ENCODE data around the gene PRKD3. TPM values are rescaled to one million over a fixed set of nuclear protein-coding genes. Genes with fewer than 3 reads are reported as not detected.

Gene PRKD3
- total RNA-seq, 1 experiment from 2014 or later = 23.9 TPM

- ChIA-PET CTCF (interaction anchor here (1.0 kb wide), 2 partner anchors 541 to 936 kb away, joined by 3 read pairs; no protein-coding TSS in a partner anchor), POLR2A (interaction anchor here (0.7 to 7.1 kb wide), 3 partner anchors 13 to 62 kb away, joined by 3 to 53 read pairs (median 3); partner anchors contain the start of gene PRKD3)
- no TSS peak for BruUV-seq (replicated peaks)
- intact Hi-C loops (cut with micrococcal nuclease) = no loop called here
- peaks cover under 1% of the 10 kb centered on the region for H3K4me1 Mint-ChIP-seq (ENCODE audit: insufficient read depth, unreplicated experiment)
- no peak overlapping the region for H3K4me3 Mint-ChIP-seq (ENCODE audit: unreplicated experiment)
- H3K36me3 Mint-ChIP-seq (ENCODE audit: insufficient read depth, unreplicated experiment) = no peaks in the 10 kb centered on the region
- TF ChIP-seq CTCF (IDR thresholded peaks at IDR 0.05; ENCODE audit: unreplicated experiment) = no peak
- no peaks in the 10 kb centered on the region for H3K9me3 Mint-ChIP-seq (ENCODE audit: unreplicated experiment)
- H3K27ac Mint-ChIP-seq (ENCODE audit: low read depth, unreplicated experiment) = no peak overlapping the region
- no peak for DNase-seq (ENCODE audit: unreplicated experiment)
- no peaks in the 10 kb centered on the region for H3K27me3 Mint-ChIP-seq (ENCODE audit: insufficient read depth, unreplicated experiment)
Observed at GRCh38 chr2:37337620-37338280, 13.1 kb upstream of the PRKD3 start.

- no peak for DNase-seq (ENCODE audit: unreplicated experiment)
- TF ChIP-seq CTCF (IDR thresholded peaks at IDR 0.05; ENCODE audit: unreplicated experiment) = no peak
- no TSS peak for BruUV-seq (replicated peaks)
- ChIA-PET CTCF (no interaction called here), POLR2A (interaction anchor here (0.6 to 7.1 kb wide), 5 partner anchors 11 to 1448 kb away, joined by 3 to 53 read pairs (median 3); partner anchors contain the start of gene PRKD3)
- Mint-ChIP-seq H3K36me3 (ENCODE audit: insufficient read depth, unreplicated experiment) (no peaks in the 10 kb centered on the region), H3K9me3 (ENCODE audit: unreplicated experiment) (no peaks in the 10 kb centered on the region), H3K27ac (ENCODE audit: low read depth, unreplicated experiment) (no peak overlapping the region), H3K27me3 (ENCODE audit: insufficient read depth, unreplicated experiment) (no peaks in the 10 kb centered on the region), H3K4me3 (ENCODE audit: unreplicated experiment) (no peak overlapping the region), H3K4me1 (ENCODE audit: insufficient read depth, unreplicated experiment) (peaks cover 6% of the 10 kb centered on the region)
- intact Hi-C loops (cut with micrococcal nuclease) = no loop called here
Observed at GRCh38 chr2:37335604-37336003, 11.0 kb upstream of the PRKD3 start.

- TF ChIP-seq CTCF (IDR thresholded peaks at IDR 0.05; ENCODE audit: unreplicated experiment) = no peak
- Mint-ChIP-seq H3K36me3 (ENCODE audit: insufficient read depth, unreplicated experiment) (no peaks in the 10 kb centered on the region), H3K9me3 (ENCODE audit: unreplicated experiment) (no peaks in the 10 kb centered on the region), H3K27me3 (ENCODE audit: insufficient read depth, unreplicated experiment) (no peaks in the 10 kb centered on the region), H3K4me3 (ENCODE audit: unreplicated experiment) (no peak overlapping the region), H3K4me1 (ENCODE audit: insufficient read depth, unreplicated experiment) (peaks cover 6% of the 10 kb centered on the region), H3K27ac (ENCODE audit: low read depth, unreplicated experiment) (no peak overlapping the region)
- no TSS peak for BruUV-seq (replicated peaks)
- CTCF ChIA-PET = no interaction called here
- intact Hi-C loops (cut with micrococcal nuclease) = no loop called here
- no peak for DNase-seq (ENCODE audit: unreplicated experiment)
- POLR2A ChIA-PET = no interaction called here
Observed at GRCh38 chr2:37333256-37333655, 8.6 kb upstream of the PRKD3 start.

GRCh38 chr2:37332560-37332959 is 7.9 kb upstream of the PRKD3 start:
- no peaks in the 10 kb centered on the region for H3K27me3 Mint-ChIP-seq (ENCODE audit: insufficient read depth, unreplicated experiment)
- ChIA-PET POLR2A (no interaction called here), CTCF (interaction anchor here (0.6 kb wide), 1 partner anchor 28 kb away, joined by 3 read pairs; no protein-coding TSS in a partner anchor)
- peaks cover 6% of the 10 kb centered on the region for H3K4me1 Mint-ChIP-seq (ENCODE audit: insufficient read depth, unreplicated experiment)
- intact Hi-C loops (cut with micrococcal nuclease) = no loop called here
- H3K4me3 Mint-ChIP-seq (ENCODE audit: unreplicated experiment) = no peak overlapping the region
- TF ChIP-seq CTCF (IDR thresholded peaks at IDR 0.05; ENCODE audit: unreplicated experiment) = no peak
- no peaks in the 10 kb centered on the region for H3K9me3 Mint-ChIP-seq (ENCODE audit: unreplicated experiment)
- BruUV-seq (replicated peaks) = no TSS peak
- no peak for DNase-seq (ENCODE audit: unreplicated experiment)
- H3K36me3 Mint-ChIP-seq (ENCODE audit: insufficient read depth, unreplicated experiment) = no peaks in the 10 kb centered on the region
- H3K27ac Mint-ChIP-seq (ENCODE audit: low read depth, unreplicated experiment) = no peak overlapping the region

Data from MCF 10A (cell line).